Liver (tissue), 9 donors: Measurements from ENCODE around the gene RNLS. TPM values are rescaled to one million over a fixed set of nuclear protein-coding genes. Genes with fewer than 3 reads are reported as not detected.

Experiments
- DNase-seq: peaks from one replicate; pipeline ENCODE4 v3.0.0-alpha.2; 2017; ENCODE audit warnings: low spot score
- H3K27ac ChIP-seq, 2 donors: one replicate each; pipeline ENCODE4 v1.7.0; 2013; ENCODE audit warnings: inconsistent platforms in 2 of 2, low read length in 2 of 2, control low read depth in 1 of 2, low read depth in 1 of 2, mild to moderate bottlenecking in 1 of 2
- H3K27me3 ChIP-seq, 4 donors: one replicate each; pipeline versions ENCODE4 v1.6.1 to v1.7.0; 2013; ENCODE audit warnings: low read length in 3 of 4, inconsistent platforms in 1 of 4, mild to moderate bottlenecking in 1 of 4, moderate library complexity in 1 of 4; ENCODE audit not compliant: control insufficient read depth in 4 of 4, insufficient read depth in 4 of 4
- H3K36me3 ChIP-seq, 4 donors: one replicate each; pipeline versions ENCODE4 v1.6.1 to v1.7.0; 2013; ENCODE audit warnings: low read length in 3 of 4, mild to moderate bottlenecking in 3 of 4, low read depth in 1 of 4, moderate library complexity in 1 of 4; ENCODE audit not compliant: control insufficient read depth in 4 of 4, insufficient read depth in 3 of 4
- H3K4me1 ChIP-seq, 4 donors: one replicate each; pipeline versions ENCODE4 v1.6.1 to v1.7.0; 2013; ENCODE audit warnings: low read length in 3 of 4, mild to moderate bottlenecking in 3 of 4, moderate library complexity in 1 of 4; ENCODE audit not compliant: control insufficient read depth in 4 of 4, insufficient read depth in 4 of 4
- H3K4me3 ChIP-seq, 3 donors: one replicate each; pipeline versions ENCODE4 v1.6.1 to v1.7.0; 2013; ENCODE audit warnings: low read length in 3 of 3, control low read depth in 1 of 3, low read depth in 1 of 3, mild to moderate bottlenecking in 1 of 3
- H3K9ac ChIP-seq, 2 donors: one replicate each; pipeline ENCODE4 v1.7.0; 2013; ENCODE audit warnings: low read length in 2 of 2, mild to moderate bottlenecking in 2 of 2, moderate library complexity in 2 of 2, control low read depth in 1 of 2, low read depth in 1 of 2
- H3K9me3 ChIP-seq, 4 donors: one replicate each; pipeline versions ENCODE4 v1.6.1 to v1.7.0; 2013; ENCODE audit warnings: low read length in 3 of 4; ENCODE audit not compliant: control insufficient read depth in 4 of 4
- CTCF ChIP-seq: fragments of 150-350 bp; IDR thresholded peaks from 2 replicates; pipeline ENCODE4 v1.5.1; 2017; ENCODE audit warnings: improper control_type of control experiment, low read depth, low read length; ENCODE audit not compliant: missing input control
- EGR1 ChIP-seq, 2 donors: IDR thresholded peaks; 2 replicates each; pipeline ENCODE4 v1.6.1; 2016 to 2018; ENCODE audit warnings: antibody characterized with exemption in 2 of 2, low read depth in 2 of 2
- FOXA1 ChIP-seq: IDR thresholded peaks from 2 replicates; pipeline ENCODE4 v1.6.1; 2016; ENCODE audit warnings: antibody characterized with exemption
- FOXA2 ChIP-seq: IDR thresholded peaks from 2 replicates; pipeline ENCODE4 v1.6.1; 2016; ENCODE audit warnings: antibody characterized with exemption
- GABPA ChIP-seq, 2 donors: IDR thresholded peaks in 1 of 2; conservative IDR thresholded peaks in 1 of 2; 2 replicates each; pipeline ENCODE4 v1.6.1; 2016; ENCODE audit warnings: antibody characterized with exemption in 2 of 2, mild to moderate bottlenecking in 1 of 2, moderate library complexity in 1 of 2
- HNF4A ChIP-seq, 2 donors: conservative IDR thresholded peaks; 2 replicates each; pipeline ENCODE4 v1.6.1; 2016; ENCODE audit warnings: antibody characterized with exemption in 2 of 2, mild to moderate bottlenecking in 2 of 2
- HNF4G ChIP-seq: IDR thresholded peaks from 2 replicates; pipeline ENCODE4 v1.6.1; 2016; ENCODE audit warnings: antibody characterized with exemption
- JUND ChIP-seq, 2 donors: IDR thresholded peaks; 2 replicates each; pipeline ENCODE4 v1.6.1; 2016; ENCODE audit warnings: antibody characterized with exemption in 2 of 2
- MAX ChIP-seq: IDR thresholded peaks from 2 replicates; pipeline ENCODE4 v1.6.1; 2016; ENCODE audit warnings: antibody characterized with exemption
- NR2F2 ChIP-seq: IDR thresholded peaks from 2 replicates; pipeline ENCODE4 v1.6.1; 2016; ENCODE audit warnings: antibody characterized with exemption
- RXRA ChIP-seq, 2 donors: IDR thresholded peaks; 2 replicates each; pipeline ENCODE4 v1.6.1; 2017 to 2018; ENCODE audit warnings: antibody characterized with exemption in 2 of 2, mild to moderate bottlenecking in 1 of 2
- SP1 ChIP-seq: IDR thresholded peaks from 2 replicates; pipeline ENCODE4 v1.6.1; 2018; ENCODE audit warnings: antibody characterized with exemption, mild to moderate bottlenecking
- TAF1 ChIP-seq: conservative IDR thresholded peaks from 2 replicates; pipeline ENCODE4 v1.6.1; 2016; ENCODE audit warnings: antibody characterized with exemption, mild to moderate bottlenecking
- YY1 ChIP-seq: IDR thresholded peaks from 2 replicates; pipeline ENCODE4 v1.6.1; 2016; ENCODE audit warnings: antibody characterized with exemption, mild to moderate bottlenecking
- ZBTB33 ChIP-seq: IDR thresholded peaks from 2 replicates; pipeline ENCODE4 v1.6.1; 2016; ENCODE audit warnings: antibody characterized with exemption
- WGBS: extraction: QIAGEN DNeasy Blood & Tissue Kit; methylation state at CpG from one replicate; pipeline ENCODE4 v1.1.7; 2013; 5-methylcytosine and 5-hydroxymethylcytosine counted together
- polyA plus RNA-seq, 2 donors: library from polyadenylated mRNA; stranded (reverse) in 1 of 2; unstranded in 1 of 2; fragments of 200-250 nt in 1 of 2; fragments of >200 nt in 1 of 2; fragmentation: Nextera tagmentation in 1 of 2; extraction: Ambion mirVana in 1 of 2; gene quantifications; one replicate each; pipeline versions ENCODE4 v1.2.1 to v1.2.3, GENCODE V29; 2013 to 2015
- total RNA-seq, 2 donors: library from RNA; depleted of rRNA; stranded (reverse); fragments of >200 nt; gene quantifications; one replicate each; pipeline ENCODE4 v1.2.3, GENCODE V29; 2014
- TF ChIP-seq, protein P1 (sequence below): IDR thresholded peaks from 2 replicates; pipeline ENCODE4 v1.6.1; 2016; ENCODE audit warnings: antibody characterized with exemption
- TF ChIP-seq, protein P2 (sequence below): IDR thresholded peaks from 2 replicates; pipeline ENCODE4 v1.6.1; 2016; ENCODE audit warnings: antibody characterized with exemption, mild to moderate bottlenecking
- donor health status: healthy.
- donor health status: healthy.
- donor health status: healthy.
- donor health status: healthy.
- donor health status: healthy.

Gene RNLS
- total and polyA plus RNA-seq, 4 donors, result 4.1 to 12.4 (median 7.5) TPM

GRCh38 chr10:88456730-88457129, 126.4 kb downstream of the RNLS start:
- H3K4me1 ChIP-seq, result peaks cover 0 to 2% (median 1%) of the 10 kb centered on the region in 4 donors
- 81% methylated on average over 3 of the region's 3 CpGs for WGBS
- H3K27ac ChIP-seq, result no peak overlapping the region
- H3K27me3 ChIP-seq, result no peaks in the 10 kb centered on the region
- no peak overlapping the region for H3K4me3 ChIP-seq
- TF ChIP-seq FOXA1, result no peak
- no peak for TF ChIP-seq YY1
- TF ChIP-seq EGR1 (IDR thresholded peaks at IDR 0.05; ENCODE audit: low read depth in 2 of 2), result no peak
- TF ChIP-seq SP1, result no peak
- TF ChIP-seq NR2F2, result no peak
- TF ChIP-seq RXRA (IDR thresholded peaks at IDR 0.05), result no peak
- TF ChIP-seq, protein P1, sequence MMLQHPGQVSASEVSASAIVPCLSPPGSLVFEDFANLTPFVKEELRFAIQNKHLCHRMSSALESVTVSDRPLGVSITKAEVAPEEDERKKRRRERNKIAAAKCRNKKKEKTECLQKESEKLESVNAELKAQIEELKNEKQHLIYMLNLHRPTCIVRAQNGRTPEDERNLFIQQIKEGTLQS, result no peak
- no peak for TF ChIP-seq GABPA (IDR thresholded peaks at IDR 0.05 in 1 of 2, conservative IDR thresholded peaks at IDR 0.05 in 1 of 2)
- TF ChIP-seq, protein P2, sequence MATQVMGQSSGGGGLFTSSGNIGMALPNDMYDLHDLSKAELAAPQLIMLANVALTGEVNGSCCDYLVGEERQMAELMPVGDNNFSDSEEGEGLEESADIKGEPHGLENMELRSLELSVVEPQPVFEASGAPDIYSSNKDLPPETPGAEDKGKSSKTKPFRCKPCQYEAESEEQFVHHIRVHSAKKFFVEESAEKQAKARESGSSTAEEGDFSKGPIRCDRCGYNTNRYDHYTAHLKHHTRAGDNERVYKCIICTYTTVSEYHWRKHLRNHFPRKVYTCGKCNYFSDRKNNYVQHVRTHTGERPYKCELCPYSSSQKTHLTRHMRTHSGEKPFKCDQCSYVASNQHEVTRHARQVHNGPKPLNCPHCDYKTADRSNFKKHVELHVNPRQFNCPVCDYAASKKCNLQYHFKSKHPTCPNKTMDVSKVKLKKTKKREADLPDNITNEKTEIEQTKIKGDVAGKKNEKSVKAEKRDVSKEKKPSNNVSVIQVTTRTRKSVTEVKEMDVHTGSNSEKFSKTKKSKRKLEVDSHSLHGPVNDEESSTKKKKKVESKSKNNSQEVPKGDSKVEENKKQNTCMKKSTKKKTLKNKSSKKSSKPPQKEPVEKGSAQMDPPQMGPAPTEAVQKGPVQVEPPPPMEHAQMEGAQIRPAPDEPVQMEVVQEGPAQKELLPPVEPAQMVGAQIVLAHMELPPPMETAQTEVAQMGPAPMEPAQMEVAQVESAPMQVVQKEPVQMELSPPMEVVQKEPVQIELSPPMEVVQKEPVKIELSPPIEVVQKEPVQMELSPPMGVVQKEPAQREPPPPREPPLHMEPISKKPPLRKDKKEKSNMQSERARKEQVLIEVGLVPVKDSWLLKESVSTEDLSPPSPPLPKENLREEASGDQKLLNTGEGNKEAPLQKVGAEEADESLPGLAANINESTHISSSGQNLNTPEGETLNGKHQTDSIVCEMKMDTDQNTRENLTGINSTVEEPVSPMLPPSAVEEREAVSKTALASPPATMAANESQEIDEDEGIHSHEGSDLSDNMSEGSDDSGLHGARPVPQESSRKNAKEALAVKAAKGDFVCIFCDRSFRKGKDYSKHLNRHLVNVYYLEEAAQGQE, result no peak
- TF ChIP-seq ZBTB33, result no peak
- TF ChIP-seq HNF4A (conservative IDR thresholded peaks at IDR 0.05), result no peak
- TF ChIP-seq CTCF, result no peak
- no peak for TF ChIP-seq MAX
- TF ChIP-seq TAF1, result no peak
- no peak for TF ChIP-seq HNF4G
- no peak for TF ChIP-seq JUND (IDR thresholded peaks at IDR 0.05)
- no peak for TF ChIP-seq FOXA2
- H3K36me3 ChIP-seq, result no peaks in the 10 kb centered on the region
- no peak overlapping the region for H3K9ac ChIP-seq
- H3K9me3 ChIP-seq, result no peaks in the 10 kb centered on the region
- DNase-seq, result no peak

DNA sequence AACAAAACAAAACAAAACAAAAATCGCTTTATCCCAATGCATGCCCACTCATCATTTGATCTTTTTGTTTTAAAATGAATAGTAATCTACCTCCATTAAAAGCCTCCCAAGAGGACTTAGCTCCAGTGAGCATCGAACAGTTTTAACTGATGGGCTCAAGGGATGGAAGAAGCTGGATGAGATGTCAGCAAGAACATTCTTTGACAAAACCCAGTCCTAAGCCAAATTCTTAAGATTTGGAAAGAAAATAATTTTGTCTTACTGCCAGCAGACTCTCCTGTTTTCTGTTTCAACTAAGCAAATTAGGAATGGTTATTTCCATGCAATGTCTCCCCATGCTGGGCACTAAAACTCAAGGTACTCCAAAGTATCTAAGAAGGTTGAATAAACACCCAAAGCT, 127.3 kb downstream of the RNLS start:
- Histone ChIP-seq H3K4me3 (no peak overlapping the region), H3K9me3 (no peaks in the 10 kb centered on the region), H3K36me3 (no peaks in the 10 kb centered on the region), H3K9ac (no peak overlapping the region), H3K4me1 (peaks cover 0 to 2% (median 1%) of the 10 kb centered on the region in 4 donors), H3K27ac (no peak overlapping the region), H3K27me3 (no peaks in the 10 kb centered on the region)
- 90% methylated on average over 2 of the region's 2 CpGs for WGBS
- no peak for TF ChIP-seq TAF1
- TF ChIP-seq YY1, result no peak
- TF ChIP-seq EGR1 (IDR thresholded peaks at IDR 0.05; ENCODE audit: low read depth in 2 of 2), result no peak
- no peak for TF ChIP-seq MAX
- TF ChIP-seq HNF4G, result no peak
- no peak for TF ChIP-seq SP1
- no peak for TF ChIP-seq NR2F2
- TF ChIP-seq FOXA2, result no peak
- no peak for DNase-seq
